ENCODE measurements around the gene PHF5A. TPM values are rescaled to one million over a fixed set of nuclear protein-coding genes. Genes with fewer than 3 reads are reported as not detected.

Gene PHF5A, protein sequence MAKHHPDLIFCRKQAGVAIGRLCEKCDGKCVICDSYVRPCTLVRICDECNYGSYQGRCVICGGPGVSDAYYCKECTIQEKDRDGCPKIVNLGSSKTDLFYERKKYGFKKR
- 10 to 100 TPM; 42.0 to 46.0 (median 43.8) TPM for total RNA-seq

DNA sequence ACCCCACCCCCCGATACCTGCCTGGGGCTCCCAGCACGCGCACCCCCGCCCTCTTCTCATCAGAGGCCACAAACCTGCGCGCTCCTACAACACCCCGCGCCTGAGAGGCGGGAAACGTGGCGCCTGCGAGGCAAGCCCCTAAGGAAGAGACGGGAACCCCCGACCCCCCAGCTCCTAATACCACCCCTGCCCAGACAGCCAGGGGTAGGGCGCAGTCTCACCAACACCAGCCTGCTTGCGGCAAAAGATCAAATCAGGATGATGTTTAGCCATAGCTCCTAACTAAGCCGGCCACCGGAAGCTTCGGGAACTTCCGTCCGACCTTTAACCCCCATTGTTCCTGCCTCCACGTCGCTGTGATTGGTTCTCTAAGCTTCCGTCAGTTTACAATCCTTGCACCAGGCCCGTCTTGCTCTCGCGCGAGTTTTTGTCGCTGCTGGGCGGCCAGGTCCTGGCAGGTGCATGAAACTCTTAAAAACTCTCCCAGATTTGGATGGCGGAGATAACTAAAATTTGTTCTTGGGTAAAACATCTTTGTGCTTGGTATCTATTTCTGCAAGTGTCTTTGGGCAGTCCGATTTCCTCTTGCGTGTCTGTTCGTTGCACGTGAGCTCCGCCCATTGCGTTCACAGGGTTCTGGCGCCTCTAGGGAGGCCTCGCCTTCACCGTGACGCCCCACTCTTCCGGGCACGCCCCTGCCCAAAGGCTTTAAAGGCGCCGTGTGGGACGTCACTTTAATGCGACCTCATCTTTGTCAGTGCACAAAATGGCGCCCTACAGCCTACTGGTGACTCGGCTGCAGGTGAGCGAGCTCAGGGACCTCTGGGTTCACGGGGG is at the start of gene PHF5A, which contains the start of gene ACO2:
Gene PHF5A, minus strand, starts transcription at position 312 of the 837 bp plus-strand sequence. Its CDS starts 39 bp downstream, at position 273.
Gene ACO2, plus strand, starts transcription at position 737 of the 837 bp plus-strand sequence. Its CDS starts 30 bp downstream, at position 767.
- H3K36me3 ChIP-seq: peaks cover 4% of the 10 kb centered on the region
- peak; percentile 54 for TF ChIP-seq POLR2A (IDR thresholded peaks at IDR 0.05)
- peak; percentile 91 to 94 (median 92) for TF ChIP-seq POLR2AphosphoS5 (IDR thresholded peaks at IDR 0.05)
- TF ChIP-seq, protein P1, sequence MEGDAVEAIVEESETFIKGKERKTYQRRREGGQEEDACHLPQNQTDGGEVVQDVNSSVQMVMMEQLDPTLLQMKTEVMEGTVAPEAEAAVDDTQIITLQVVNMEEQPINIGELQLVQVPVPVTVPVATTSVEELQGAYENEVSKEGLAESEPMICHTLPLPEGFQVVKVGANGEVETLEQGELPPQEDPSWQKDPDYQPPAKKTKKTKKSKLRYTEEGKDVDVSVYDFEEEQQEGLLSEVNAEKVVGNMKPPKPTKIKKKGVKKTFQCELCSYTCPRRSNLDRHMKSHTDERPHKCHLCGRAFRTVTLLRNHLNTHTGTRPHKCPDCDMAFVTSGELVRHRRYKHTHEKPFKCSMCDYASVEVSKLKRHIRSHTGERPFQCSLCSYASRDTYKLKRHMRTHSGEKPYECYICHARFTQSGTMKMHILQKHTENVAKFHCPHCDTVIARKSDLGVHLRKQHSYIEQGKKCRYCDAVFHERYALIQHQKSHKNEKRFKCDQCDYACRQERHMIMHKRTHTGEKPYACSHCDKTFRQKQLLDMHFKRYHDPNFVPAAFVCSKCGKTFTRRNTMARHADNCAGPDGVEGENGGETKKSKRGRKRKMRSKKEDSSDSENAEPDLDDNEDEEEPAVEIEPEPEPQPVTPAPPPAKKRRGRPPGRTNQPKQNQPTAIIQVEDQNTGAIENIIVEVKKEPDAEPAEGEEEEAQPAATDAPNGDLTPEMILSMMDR (IDR thresholded peaks at IDR 0.05): peak in 1 of 3 donors; percentile 13
- peak; percentile 95 to 96 for DNase-seq (ENCODE audit: low spot score in 2 of 2)
- peak within 1 kb of the TSS; percentile 96 to 97 for H3K27ac ChIP-seq
- H3K9me3 ChIP-seq: no peaks in the 10 kb centered on the region
- intact Hi-C loops (cut with DNase I; ENCODE audit: low total_unique reads): no loop called here
- H3K4me1 ChIP-seq: peaks cover 0 to 9% of the 10 kb centered on the region in 2 donors
- H3K4me3 ChIP-seq: peak within 1 kb of the TSS; percentile 98 to 100 (median 98)
- no peaks in the 10 kb centered on the region for H3K27me3 ChIP-seq

DNA sequence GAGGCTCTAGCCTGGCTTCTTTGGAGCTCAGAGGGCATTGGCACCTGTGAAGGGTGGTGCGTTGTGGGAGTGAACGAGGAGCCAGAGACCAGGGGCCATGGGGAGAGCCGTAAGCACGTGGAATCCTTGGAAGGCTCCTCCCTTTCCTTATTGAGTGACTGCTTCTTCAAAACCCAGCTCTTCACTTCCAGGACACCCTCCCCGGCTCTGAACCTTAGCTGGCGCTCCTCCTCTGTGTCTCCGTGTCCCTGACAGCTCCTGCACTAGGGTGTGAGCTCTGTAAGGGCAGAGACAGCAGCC is 49.5 kb upstream of the PHF5A start:
- no peaks in the 10 kb centered on the region for H3K27me3 ChIP-seq
- no peaks in the 10 kb centered on the region for H3K36me3 ChIP-seq
- no peak for TF ChIP-seq POLR2AphosphoS5 (IDR thresholded peaks at IDR 0.05)
- TF ChIP-seq POLR2A (IDR thresholded peaks at IDR 0.05): no peak
- TF ChIP-seq, protein P1 (IDR thresholded peaks at IDR 0.05): no peak
- peaks cover 0 to 10% of the 10 kb centered on the region in 2 donors for H3K4me1 ChIP-seq
- DNase-seq (ENCODE audit: low spot score in 2 of 2): no peak
- H3K27ac ChIP-seq: peak overlapping the region; percentile 56 to 64
- intact Hi-C loops (cut with DNase I; ENCODE audit: low total_unique reads): no loop called here
- H3K9me3 ChIP-seq: no peaks in the 10 kb centered on the region
- H3K4me3 ChIP-seq: no peak overlapping the region

DNA sequence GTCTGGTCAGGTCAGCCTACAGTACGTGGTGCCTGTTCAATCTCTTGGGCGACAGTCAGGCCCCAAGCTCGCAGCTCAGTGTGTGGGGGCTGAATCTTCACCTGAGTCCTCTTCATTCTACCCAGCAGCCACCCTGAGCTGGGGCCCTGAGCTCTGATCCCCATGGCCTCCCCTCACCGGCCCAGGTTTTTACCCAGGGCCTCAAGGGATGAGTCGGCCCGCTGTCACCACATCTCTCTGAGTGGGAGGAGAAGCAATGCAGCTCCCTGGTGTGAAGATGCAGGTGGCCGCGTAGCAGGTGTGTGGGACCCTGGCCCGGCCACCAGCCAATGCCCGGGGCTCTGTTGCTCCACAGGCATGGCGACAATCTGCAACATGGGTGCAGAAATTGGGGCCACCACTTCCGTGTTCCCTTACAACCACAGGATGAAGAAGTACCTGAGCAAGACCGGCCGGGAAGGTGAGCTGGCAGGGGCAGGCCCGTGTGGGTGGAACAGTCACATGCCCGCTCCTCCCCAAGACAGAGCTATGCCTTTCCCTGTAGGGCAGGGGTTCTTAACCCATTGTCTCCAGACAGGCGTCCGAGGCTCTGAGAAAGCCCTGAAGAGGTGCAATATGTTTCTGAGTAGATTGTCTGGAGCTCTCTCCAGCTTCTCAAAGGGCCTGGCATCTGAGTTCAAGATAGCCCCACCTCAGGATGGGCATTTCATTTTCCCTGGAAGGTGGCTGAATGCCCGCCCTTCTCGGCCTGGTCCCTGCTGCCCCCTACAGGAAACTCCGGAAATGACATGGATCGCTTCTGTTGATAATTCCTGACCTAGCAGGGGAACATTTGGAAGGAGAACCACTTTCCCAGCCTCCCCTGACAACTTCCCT is 48.9 kb upstream of the PHF5A start:
- no peaks in the 10 kb centered on the region for H3K27me3 ChIP-seq
- no peaks in the 10 kb centered on the region for H3K36me3 ChIP-seq
- peaks cover 0 to 10% of the 10 kb centered on the region in 2 donors for H3K4me1 ChIP-seq
- intact Hi-C loops (cut with DNase I; ENCODE audit: low total_unique reads): no loop called here
- H3K27ac ChIP-seq: peak overlapping the region; percentile 56 to 64
- DNase-seq (ENCODE audit: low spot score in 2 of 2): peak; percentile 75 to 80
- TF ChIP-seq POLR2AphosphoS5 (IDR thresholded peaks at IDR 0.05) (peak in 1 of 3 donors; percentile 27), POLR2A (IDR thresholded peaks at IDR 0.05) (no peak)
- TF ChIP-seq, protein P1 (IDR thresholded peaks at IDR 0.05): peak; percentile 86 to 96 (median 87)
- H3K9me3 ChIP-seq: no peaks in the 10 kb centered on the region
- no peak overlapping the region for H3K4me3 ChIP-seq

DNA sequence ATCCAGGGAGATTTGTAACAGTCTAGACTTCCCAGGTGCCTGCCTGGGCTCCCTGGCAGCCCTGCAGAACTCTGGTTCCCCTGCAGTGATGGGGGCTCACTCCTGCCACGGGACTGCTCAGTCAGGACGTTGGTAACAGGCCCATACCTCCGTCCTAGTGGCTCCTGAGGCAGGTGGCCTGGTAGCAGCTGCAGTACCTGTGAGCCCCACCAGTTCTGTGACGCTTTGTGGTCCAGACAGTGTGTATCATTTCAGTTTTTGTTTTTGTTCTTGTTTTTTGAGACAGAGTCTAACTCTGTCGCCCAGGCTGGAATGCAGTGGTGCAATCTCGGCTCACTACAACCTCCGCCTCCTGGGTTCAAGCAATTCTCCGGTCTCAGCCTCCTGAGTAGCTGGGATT is 48.0 kb upstream of the PHF5A start:
- Histone ChIP-seq H3K27me3 (no peaks in the 10 kb centered on the region), H3K9me3 (no peaks in the 10 kb centered on the region), H3K36me3 (no peaks in the 10 kb centered on the region), H3K4me1 (peaks cover 0 to 10% of the 10 kb centered on the region in 2 donors), H3K27ac (no peak overlapping the region), H3K4me3 (no peak overlapping the region)
- intact Hi-C loops (cut with DNase I; ENCODE audit: low total_unique reads): no loop called here
- TF ChIP-seq POLR2AphosphoS5 (IDR thresholded peaks at IDR 0.05): no peak
- no peak for TF ChIP-seq POLR2A (IDR thresholded peaks at IDR 0.05)
- TF ChIP-seq, protein P1 (IDR thresholded peaks at IDR 0.05): peak in 1 of 3 donors; percentile 12
- DNase-seq (ENCODE audit: low spot score in 2 of 2): no peak

Data from breast epithelium (tissue), 4 donors.